Activated B cell treated with CpG ODN at 0.5 μM for 24 hours (primary cell): ENCODE results near the gene LRRC37B. TPM values are rescaled to one million over a fixed set of nuclear protein-coding genes. Genes with fewer than 3 reads are reported as not detected.

Experiments
- ATAC-seq: fragments of 200-7000 bp; cut with Tn5 transposase; one replicate; pipeline ENCODE4 v1.10.0; 2021; ENCODE audit warnings: low read depth, mild to moderate bottlenecking, moderate library complexity
- CTCF ChIA-PET: fragments of 350-600 bp; sonication (Branson Sonifier 250); formaldehyde crosslinking; loops from one replicate; lab custom pipeline; 2021; ENCODE audit warnings: antibody characterized with exemption; lab: Charles Lee
- POLR2A ChIA-PET: fragments of 350-600 bp; sonication (Branson Sonifier 250); formaldehyde crosslinking; loops from one replicate; lab custom pipeline; 2021; ENCODE audit warnings: antibody characterized with exemption; lab: Charles Lee
- DNase-seq: peaks from one replicate; pipeline ENCODE4 v3.0.0; 2022
- H3K27ac Mint-ChIP-seq: one replicate; pipeline ENCODE4 v1.8.0; 2020; ENCODE audit warnings: mixed read lengths
- H3K27me3 Mint-ChIP-seq: one replicate; pipeline ENCODE4 v1.8.0; 2021; ENCODE audit warnings: mixed read lengths
- H3K36me3 Mint-ChIP-seq: one replicate; pipeline ENCODE4 v1.8.0; 2021; ENCODE audit warnings: low read depth, mixed read lengths
- H3K4me1 Mint-ChIP-seq: one replicate; pipeline ENCODE4 v1.8.0; 2021; ENCODE audit warnings: mixed read lengths
- H3K4me3 Mint-ChIP-seq: one replicate; pipeline ENCODE4 v1.8.0; 2020; ENCODE audit warnings: mild to moderate bottlenecking, mixed read lengths
- H3K9me3 Mint-ChIP-seq: one replicate; pipeline ENCODE4 v1.8.0; 2020; ENCODE audit warnings: mixed read lengths
- CTCF ChIP-seq: fragments of 200-600 bp; IDR thresholded peaks from one replicate; pipeline ENCODE4 v1.8.0; 2022; ENCODE audit warnings: antibody characterized with exemption, mild to moderate bottlenecking
- intact Hi-C: fragments of 100-400 bp; cut with micrococcal nuclease; formaldehyde crosslinking; loops from one replicate; pipeline ENCODE4 v1.15.1; 2024
- total RNA-seq: library from RNA; stranded (reverse); gene quantifications from 2 replicates; pipeline ENCODE4 v1.2.3, GENCODE V29; 2022

LRRC37B gene
- total RNA-seq, 1 donor from 2014 or later = 19.5 TPM

DNA sequence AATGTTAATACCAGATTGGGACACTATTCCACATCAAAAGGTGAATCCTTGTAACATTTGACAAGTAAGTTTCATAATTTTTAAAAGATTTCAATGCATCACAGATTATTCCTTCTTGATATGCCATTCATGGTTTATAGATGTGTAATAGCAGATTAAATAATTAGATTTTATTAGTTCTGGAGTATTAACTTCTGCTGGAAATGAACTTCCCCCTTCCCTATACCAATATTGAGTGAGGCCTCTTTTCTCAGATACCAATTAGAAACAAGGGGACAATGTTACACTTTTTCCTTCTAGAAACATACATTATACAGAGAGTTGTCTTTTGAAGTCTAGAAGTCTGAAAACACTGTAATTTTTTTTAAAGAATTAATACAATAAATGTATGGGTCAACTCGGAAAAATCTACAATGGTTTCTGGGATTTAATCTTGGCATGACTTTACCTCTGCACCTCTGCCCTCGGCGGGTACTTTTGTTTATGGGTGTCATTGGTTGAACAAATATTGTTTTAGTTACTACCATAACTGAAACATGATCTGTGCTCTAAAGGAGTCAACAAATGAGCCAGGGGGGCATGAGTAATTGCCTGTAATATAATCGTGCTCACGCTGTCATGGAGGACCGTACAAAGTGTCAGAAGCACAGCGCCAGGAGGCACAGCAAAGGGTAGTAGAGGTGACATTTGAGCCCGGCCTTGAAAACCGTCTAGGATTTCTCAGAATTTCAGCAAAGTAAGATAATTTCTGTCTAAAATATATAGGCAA, 8.2 kb downstream of the LRRC37B start:
- intact Hi-C loops = no loop called here
- CTCF ChIA-PET = no interaction called here
- no peak for DNase-seq
- no peak for ATAC-seq
- H3K27ac Mint-ChIP-seq = no peak overlapping the region
- POLR2A ChIA-PET = interaction anchor here (1.2 kb wide), 1 partner anchor 8 kb away, joined by 3 read pairs; the partner anchor contains the start of gene LRRC37B
- H3K27me3 Mint-ChIP-seq = no peaks in the 10 kb centered on the region
- H3K4me1 Mint-ChIP-seq = peaks cover 9% of the 10 kb centered on the region
- no peak overlapping the region for H3K4me3 Mint-ChIP-seq
- no peaks in the 10 kb centered on the region for H3K9me3 Mint-ChIP-seq
- no peak for TF ChIP-seq CTCF
- H3K36me3 Mint-ChIP-seq = peaks cover 14% of the 10 kb centered on the region

- ChIA-PET POLR2A (interaction anchor here (1.2 kb wide), 1 partner anchor 9 kb away, joined by 3 read pairs; the partner anchor contains the start of gene LRRC37B), CTCF (no interaction called here)
- no peak for TF ChIP-seq CTCF
- Mint-ChIP-seq H3K27ac (peak overlapping the region; percentile 37), H3K36me3 (peaks cover 18% of the 10 kb centered on the region), H3K9me3 (no peaks in the 10 kb centered on the region), H3K4me1 (peaks cover 6% of the 10 kb centered on the region), H3K27me3 (no peaks in the 10 kb centered on the region), H3K4me3 (no peak overlapping the region)
- DNase-seq = no peak
- ATAC-seq = no peak
- intact Hi-C loops = no loop called here
These were observed 9.0 kb downstream of the LRRC37B start for GRCh38 chr17:32016231-32016630.

GRCh38 chr17:32019228-32019627, 12.0 kb downstream of the LRRC37B start:
- H3K4me3 Mint-ChIP-seq = no peak overlapping the region
- H3K36me3 Mint-ChIP-seq = peaks cover 32% of the 10 kb centered on the region
- H3K27ac Mint-ChIP-seq = no peak overlapping the region
- no peaks in the 10 kb centered on the region for H3K9me3 Mint-ChIP-seq
- intact Hi-C loops = no loop called here
- no peak for TF ChIP-seq CTCF
- peaks cover 2% of the 10 kb centered on the region for H3K4me1 Mint-ChIP-seq
- DNase-seq (no peak), ATAC-seq (no peak)
- H3K27me3 Mint-ChIP-seq = no peaks in the 10 kb centered on the region
- CTCF ChIA-PET = interaction anchor here (1.3 kb wide), 1 partner anchor 12 kb away, joined by 3 read pairs; the partner anchor contains the start of gene LRRC37B
- POLR2A ChIA-PET = no interaction called here

DNA sequence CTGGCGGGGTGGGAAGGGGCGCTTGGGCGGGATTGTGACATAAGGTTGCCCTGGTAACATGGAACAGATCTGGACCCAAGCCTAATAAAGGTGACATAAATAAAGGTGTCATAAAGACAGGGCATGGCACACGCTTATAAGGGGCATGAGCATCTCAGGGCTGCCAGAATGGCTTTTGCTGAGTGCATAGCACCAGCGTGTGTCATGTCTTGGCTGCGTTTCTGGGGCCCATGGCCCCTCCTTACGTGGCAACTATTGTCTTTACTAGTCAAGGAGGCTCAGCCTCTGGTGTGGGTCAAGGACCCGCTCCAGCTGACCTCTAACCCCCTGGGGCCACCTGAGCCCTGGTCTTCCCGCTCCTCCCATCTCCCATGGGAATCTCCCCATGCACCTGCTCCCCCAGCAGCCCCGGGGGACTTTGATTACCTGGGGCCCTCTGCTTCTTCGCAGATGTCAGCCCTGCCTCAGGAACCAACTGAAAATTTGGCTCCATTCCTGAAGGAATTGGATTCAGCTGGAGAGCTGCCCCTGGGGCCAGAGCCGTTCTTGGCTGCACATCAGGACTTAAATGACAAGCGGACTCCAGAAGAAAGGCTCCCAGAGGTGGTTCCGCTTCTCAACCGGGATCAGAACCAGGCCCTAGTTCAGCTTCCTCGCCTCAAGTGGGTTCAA, 13.9 kb downstream of the LRRC37B start:
- CTCF ChIA-PET = no interaction called here

More for the DNA sequence above, 13.9 kb downstream of the LRRC37B start:
- Mint-ChIP-seq H3K4me1 (peaks cover 2% of the 10 kb centered on the region), H3K9me3 (no peaks in the 10 kb centered on the region), H3K4me3 (no peak overlapping the region), H3K36me3 (peaks cover 33% of the 10 kb centered on the region), H3K27me3 (no peaks in the 10 kb centered on the region), H3K27ac (no peak overlapping the region)
- no peak for ATAC-seq
- no peak for TF ChIP-seq CTCF
- POLR2A ChIA-PET = no interaction called here
- no peak for DNase-seq
- intact Hi-C loops = no loop called here
